NCI-H2227 (cell line): ENCODE measurements around the gene CD300A.
"Not testable (repeated sequence)": the region's sequence is repeated elsewhere in the genome, so short reads cannot be mapped to it uniquely, and the experiment has no call there.

Experiments used
- DNase-seq: peaks from one replicate; lab custom pipeline; 2025; ENCODE audit not compliant: unreplicated experiment; lab: John Stamatoyannopoulos, UW

The CD300A gene

DNA sequence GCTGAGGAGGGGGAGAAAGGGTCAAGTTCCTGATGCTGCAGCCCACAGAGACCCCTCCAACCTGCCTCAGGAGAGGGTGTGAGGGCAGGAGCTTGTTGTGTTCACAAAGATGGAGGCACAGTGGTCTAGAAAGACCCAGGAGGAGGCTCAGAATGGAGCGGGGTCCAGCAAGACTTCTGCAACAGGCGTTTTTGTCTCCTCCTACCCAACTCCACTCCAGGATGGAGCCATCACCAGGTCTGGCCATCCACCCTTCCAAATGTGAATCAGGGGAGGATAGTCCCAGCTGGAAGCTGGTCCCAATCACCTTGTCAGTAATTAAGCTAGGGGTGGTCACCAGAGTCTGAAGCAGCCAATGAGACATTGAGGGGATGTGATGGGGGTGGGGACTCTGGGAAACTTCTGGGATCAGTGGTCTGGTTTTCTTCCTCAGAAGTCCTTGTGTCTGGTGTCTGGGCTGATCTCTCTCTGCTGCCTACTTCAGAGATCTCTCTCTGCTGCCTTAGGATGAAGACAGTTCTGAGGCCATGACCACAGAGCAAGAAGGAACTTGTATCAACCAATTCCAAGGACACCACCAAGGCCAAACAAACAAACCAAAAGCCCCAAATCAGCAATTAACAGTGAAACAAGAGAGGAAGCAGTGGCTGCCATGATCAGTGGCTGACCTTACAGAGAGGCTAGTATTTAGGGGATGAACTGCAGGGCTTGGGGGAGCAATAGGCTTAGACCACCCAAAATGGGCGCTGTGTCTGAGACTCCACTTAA, 50.3 kb downstream of the CD300A start:
- DNase-seq, result no peak

DNA sequence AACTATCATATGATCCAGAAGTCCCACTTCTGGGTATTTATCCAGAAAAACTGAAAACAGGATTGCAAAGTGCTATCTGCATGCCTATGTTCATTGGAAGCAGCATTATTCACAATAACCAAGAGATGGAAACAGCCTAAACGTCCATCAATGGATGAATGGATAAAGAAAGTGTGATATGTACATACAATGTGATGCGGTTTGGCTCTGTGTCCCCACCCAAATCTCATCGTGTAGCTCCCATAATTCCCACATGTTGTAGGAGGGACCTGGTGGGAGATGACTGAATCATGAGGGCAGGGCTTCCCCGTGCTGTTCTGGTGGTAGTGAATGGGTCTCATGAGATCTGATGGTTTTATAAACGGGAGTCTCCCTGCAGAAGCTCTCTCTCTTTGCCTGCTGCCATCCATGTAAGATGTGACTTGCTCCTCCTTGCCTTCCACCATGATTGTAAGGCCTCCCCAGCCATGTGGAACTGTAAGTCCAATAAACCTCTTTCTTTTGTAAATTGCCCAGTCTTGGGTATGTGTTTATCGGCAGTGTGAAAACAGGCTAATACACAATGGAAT, 52.1 kb downstream of the CD300A start:
- DNase-seq, result not testable (repeated sequence)

DNA sequence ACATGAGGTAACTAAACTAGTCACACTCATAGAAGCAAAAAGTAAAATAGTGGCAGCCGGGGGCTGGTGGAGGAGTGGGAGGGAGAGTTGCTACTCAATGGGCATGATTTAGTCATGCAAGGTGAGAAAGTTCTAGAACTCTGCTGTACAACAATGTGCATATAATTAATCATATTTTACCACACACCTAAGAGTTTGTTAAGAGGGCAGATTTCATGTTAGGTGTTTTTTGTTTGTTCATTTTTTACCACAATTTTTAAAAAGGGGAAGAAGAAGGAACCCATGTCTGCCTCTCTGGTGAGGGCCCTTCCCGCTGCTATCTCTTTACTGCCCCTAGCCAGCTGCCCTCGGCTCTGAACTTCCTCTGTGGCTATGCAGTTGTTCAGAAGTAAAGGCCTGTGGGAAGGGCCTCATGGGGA, 53.6 kb downstream of the CD300A start:
- no peak for DNase-seq

DNA sequence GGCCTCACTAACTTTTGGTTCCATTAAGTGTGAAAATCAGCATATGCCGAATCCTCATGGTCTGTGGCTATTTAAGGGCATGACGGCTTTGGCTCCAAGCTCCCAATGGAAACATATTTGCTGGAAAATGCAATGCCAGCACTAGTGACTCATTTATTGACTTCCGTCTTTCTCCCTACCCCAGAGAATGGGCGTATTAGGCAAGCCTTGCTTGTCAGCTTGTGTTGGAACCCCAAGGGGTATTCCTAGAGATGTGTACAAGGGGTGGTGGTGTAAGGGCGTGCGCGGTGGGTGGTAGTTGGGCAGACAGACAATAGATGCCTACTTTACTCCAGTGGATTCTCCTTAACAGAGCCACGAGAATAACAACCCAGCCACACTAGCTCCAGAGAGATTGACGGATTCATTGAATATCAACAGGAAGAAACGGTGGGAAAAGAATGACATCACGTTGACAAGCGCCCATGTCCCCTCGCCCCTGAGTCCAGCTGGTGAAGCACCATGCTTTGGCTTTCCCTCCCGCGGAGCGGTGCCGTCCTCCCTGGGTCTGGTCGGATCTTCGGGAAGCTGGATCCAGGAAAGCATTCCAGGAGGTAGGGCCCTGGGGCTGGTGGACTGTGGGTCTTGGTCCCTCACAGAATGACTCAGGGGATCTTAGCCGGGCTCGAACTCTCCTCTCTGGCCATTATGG, 54.5 kb downstream of the CD300A start:
- DNase-seq, result no peak

DNA sequence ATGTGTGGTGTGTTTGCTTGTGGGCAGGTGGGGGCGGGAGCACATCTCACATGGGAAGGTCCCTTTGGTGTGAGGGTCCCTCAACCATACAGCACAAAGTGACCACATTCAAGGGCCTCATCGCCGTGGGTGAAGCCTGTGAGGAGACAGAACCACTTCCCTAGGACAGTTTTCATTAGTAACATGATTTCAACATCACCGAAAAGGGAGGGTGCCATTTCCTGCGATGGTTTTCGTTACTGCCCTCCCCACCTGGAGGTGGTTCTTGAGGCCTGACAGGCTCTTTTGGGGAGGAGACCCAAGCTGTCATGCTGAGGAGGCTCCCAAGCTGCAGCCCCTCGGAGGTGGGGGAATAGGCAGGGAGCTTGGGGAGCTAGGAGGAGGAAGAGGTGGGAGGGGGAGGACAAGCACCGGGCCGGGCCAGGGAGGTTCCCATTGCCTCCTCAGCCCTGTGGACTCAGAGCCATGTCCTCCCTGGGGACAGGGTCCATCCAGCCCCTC, 55.3 kb downstream of the CD300A start:
- no peak for DNase-seq

DNA sequence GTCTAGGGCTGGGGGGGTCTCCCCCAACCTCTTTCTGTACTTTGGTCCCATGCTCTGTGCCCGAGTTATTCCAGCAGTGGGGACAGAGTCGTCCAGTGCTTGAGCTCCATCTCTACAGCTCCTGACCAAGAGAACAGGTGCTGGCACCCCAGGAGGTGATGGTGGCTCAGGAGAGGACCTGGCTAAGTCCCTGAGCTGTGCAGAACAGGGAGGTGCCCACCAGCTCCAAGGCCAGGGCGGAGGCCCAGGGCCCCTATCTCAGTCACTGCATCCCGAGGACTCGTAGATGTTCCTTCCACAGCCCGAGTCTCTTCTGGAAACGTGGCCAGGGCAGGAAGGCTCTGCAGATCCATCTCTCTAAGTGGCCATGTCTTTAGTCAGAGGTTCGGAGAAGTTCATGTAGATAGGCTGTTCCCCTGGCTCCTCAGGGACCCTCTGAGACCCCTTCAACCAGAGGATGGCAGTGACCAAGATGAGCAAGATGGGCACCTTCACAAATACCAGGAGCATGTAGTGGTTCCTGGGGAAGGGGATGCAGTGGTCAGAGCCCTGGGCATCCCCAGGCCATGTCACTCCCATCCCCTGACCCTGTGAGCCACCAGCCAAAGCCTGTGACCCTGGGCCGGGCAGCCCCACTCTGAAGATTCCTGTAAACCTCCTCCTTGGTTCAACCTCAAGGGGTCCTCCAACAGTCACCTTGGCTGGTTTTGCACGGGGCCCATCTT, 56.1 kb downstream of the CD300A start:
- DNase-seq, result no peak

DNA sequence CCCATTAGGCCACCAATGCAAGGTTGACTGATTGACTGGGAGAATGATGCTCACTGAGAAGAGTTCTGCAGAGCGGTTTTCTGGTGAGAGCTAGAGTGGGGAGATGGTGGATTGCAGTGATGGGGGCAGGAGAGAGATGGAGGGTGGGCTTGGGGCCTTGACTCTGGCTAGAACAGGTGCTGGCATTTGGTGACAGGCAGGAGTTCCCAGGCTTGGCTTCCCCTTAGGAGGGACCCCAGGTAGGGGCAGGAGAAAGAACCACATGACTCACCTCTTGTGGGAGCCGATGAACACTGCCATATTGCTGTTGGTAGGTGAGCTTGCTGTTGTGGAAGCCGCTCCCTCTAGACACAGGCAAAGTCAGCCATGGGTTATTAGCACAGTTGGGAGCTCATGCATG, 56.9 kb downstream of the CD300A start:
- no peak for DNase-seq

DNA sequence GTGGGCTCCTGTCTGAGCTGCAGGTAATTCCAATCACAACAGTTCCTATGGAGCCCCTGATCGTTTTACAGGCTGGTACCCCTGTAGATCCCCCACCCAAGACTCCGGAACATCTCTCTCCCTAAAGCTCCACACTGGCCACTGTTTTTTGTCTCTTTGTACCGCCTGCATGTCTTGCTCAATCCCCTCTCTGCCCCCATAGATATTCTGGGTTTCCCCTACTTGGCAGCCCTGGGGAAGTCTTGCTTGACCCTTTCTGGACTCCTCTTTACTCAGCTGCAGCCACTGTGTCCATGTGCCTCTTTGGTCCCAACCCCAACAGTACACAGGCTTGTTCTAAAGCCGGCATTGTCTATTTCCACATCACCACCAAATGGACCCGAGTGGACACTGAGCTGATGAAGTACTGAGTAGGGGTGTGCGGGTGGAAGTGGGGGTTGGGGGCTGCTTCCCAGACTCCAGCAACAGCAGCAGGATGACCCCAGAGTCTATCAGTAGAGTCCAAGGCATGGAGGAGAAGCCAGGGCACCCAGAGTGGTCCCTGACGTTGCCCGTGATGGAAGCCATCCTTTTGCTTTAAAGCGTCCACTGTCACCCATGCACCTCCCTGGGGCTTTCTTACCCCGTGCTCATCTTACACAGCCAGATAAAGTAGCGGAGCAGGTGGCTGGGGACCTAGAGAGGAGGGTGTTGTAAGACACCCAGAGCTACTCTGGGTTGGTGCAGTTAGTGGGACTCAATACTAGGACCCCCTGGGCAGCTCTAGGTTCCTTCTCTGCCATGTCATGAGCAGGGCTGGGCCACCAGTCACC, 58.4 kb downstream of the CD300A start:
- DNase-seq, result no peak

DNA sequence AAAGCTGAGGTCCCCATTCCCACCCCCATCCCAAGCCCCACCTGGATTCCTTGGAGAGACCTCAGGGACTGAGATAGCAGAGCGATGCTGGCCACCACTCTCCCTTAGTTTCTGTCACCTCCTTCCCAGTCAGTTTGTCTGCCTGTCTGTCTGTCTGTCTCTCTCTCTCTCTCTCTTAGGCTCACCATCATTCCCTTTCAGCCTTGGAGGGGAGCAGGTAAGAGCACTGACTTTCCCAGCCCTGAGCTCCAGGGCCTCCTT, 59.0 kb downstream of the CD300A start:
- DNase-seq, result no peak

DNA sequence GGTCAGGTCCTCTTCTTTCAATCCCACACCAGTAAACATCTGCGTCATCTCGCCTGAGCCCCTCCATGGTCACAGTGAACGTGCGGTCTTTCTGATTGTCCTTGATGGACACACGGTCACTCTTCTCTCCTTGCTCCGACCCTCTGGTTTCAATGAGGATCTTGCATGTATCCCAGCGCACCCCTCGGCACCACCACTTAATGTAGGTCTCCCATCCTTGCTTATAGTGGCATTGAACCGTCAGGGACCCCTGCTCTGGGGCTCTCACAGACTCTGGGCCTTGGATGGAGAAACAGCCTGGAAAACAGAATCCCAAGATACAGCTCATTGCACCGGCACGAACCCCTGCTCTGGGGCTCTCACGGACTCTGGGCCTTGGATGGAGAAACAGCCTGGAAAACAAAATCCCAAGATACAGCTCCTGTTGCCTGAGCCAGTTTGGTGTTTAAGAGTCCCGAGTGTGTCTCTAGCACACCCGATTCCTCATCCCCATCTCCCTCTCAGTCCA, 59.4 kb downstream of the CD300A start:
- no peak for DNase-seq

DNA sequence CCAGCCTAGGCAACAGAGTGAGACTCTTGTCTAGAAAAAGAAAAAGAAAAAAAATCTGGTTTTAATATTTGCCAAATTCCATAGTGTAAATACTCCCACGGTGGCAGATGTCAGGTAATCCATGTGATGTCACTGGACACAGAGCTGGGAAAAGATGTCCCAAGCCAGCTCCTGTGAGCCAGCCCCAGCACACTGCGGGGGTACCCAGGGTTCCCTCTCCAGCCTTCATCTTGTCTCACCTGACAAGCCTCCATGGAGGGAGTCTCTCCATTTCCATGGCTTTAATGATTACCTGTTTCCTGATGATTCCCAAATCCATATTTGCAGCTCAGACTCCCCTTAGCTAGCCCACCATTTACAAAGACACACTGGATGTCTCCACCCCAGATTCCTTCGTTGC, 60.2 kb downstream of the CD300A start:
- no peak for DNase-seq

DNA sequence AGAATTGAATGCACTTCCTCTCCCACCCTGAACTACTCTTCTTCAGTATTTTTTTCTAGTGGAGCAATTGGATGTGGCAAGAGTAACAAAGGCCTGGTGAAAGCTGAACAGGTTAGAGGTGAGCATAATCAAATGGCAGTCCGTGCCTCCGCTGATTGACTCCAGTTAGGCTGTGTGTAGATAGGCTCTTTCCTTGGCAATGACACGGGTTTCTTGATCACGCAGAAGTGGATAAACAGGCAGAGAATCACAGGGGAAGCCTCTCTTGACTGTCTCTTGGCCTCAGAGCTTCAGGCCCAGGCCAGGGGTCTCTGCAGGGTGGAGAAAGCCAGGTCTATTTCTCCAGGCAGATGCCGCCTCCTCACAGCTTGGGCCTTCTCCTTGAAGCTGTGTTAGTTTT, 60.6 kb downstream of the CD300A start:
- DNase-seq, result no peak

DNA sequence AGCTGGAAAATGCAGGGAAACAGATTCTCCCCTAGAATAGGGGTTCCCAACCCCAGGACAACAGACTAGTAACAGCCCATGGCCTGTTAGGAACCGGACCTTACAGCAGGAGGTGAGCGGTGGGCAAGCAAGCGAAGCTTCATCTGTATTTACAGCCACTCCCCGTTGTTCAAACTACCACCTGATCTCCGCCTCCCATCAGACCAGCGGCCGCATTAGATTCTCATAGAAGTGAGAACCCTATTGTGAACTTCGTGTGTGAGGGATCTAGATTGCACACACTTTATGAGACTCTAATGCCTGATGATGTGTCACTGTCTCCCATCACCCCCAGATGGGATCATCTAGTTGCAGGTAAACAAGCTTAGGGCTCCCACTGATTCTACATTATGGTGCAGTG, 61.3 kb downstream of the CD300A start:
- no peak for DNase-seq

DNA sequence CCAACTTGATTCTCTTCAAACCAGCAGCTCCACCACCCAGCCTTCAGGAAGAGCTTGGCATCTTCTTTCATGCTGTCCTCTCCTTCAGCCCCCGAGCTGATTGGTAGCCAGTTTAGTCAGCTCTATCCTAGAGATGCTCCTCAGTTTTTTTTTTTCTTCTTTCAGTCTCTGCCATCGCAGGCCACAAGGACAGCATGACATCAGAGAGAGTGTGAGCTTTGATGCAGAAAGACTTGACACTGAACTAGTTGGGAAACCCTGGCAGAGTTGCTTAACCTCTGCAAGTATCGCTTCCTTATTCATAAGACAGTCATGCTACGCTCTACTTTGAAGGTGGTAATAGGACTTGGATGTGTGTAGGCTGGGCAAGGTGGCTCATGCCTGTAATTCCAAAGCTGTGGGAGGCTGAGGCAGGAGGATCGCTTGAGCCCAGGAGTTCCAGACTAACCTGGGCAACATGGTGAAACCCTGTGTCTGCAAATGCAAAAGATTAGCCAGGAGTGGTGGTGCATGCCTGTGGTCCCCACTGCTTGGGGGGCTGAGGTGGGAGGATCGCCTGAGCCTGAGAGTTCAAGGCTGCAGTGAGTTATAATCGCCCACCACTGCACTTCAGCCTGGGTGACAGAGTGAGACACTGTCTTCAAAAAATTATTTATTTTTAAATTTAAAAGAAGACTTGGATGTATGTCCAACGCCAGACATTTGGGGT, 62.2 kb downstream of the CD300A start:
- DNase-seq, result no peak

DNA sequence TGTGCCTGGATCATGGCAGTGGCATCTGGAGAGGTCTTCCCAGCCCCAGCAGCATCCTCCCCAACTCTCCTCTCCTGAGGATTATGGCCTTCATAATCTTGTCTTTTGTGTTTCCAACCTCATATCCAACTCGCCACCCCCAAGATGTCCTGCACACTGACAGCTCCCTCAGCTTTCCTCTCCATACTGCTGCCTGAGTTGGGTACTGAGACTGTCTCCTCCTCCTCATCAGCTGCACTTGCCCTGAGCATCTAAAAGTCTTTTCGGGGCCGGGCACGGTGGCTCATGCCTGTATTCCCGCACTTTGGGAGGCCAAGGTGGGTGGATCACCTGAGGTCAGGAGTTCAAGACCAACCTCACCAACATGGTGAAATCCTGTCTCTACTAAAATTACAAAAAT, 62.8 kb downstream of the CD300A start:
- DNase-seq, result no peak

DNA sequence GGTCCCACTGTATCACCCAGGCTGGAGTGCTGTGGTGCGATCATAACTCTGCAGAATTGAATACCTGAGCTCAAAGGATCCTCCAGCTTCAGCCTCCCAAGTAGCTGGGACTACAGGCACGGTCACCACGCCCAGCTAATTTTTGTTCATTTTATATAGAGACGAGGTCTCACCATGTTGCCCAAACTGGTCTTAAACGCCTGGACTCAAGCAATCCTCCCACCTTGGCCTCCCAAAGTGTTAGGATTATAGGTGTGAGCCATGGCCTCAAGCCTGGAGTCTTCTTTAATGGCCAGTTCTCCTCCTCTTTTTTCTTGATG, 64.4 kb downstream of the CD300A start:
- DNase-seq, result no peak

DNA sequence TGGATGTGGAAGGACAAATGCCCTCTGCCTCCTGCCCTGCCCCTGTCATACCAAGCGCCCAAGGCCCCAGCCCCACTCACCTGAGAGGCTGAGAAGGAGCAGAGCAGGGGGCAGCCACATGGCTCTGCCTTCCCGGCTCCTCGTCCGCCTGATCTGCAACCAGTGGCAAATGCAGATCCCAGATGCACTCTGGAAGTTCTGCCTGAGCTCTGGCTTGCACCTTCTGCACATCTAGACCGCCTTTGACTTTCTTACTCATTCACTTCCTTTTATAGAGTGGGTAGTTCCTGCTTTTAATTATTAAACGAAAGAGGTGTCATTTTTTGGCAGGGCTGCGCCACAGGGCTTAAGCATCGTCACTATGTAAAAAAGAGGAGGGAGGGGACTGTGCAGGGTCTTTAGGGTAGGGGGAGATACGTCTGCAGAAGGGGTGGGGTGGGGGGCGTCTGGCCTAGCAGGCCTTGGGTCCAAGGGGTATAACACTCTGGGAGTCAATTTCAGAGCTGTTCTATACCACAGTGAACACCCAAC, 64.9 kb downstream of the CD300A start, which contains the start of gene CD300LB:
CD300LB (minus strand) TSS at position 245 of the 531 bp plus-strand sequence; CDS start at position 120, 125 bp downstream.
- DNase-seq, result no peak

DNA sequence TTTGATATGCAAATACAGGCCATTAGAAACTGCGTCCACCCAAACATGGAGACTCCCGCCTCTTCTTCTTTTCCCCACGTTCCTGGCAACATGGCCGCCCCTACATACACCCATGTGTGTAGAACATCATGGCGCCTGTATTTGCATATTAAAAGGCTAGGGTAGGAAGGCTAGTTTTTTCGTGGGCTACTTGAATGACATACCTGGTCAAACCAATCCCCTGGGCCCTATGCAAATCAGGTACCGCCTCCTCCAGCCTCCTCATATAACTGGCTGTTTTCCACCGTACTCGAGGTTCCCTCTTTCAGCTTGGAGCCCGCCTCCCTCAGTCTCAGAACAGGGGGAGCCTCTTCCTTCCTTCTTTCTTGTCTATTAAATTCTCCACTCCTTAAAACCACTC, 65.7 kb downstream of the CD300A start:
- DNase-seq, result no peak
